Tibial nerve (tissue), 4 donors: ENCODE results near the gene KCNK7. TPM values are rescaled to one million over a fixed set of nuclear protein-coding genes. Genes with fewer than 3 reads are reported as not detected.

ENCODE experiments used
- DNase-seq, 2 donors: peaks; one replicate each; pipeline ENCODE4 v3.0.0-alpha.2; 2019; ENCODE audit warnings: low spot score in 2 of 2
- H3K27ac ChIP-seq, 4 donors: fragments of 200-600 bp; sonication (generic) in 3 of 4; one replicate each; pipeline ENCODE4 v1.5.1; 2017 to 2019; ENCODE audit warnings: mild to moderate bottlenecking in 1 of 4
- H3K27me3 ChIP-seq, 2 donors: fragments of 200-600 bp; sonication (generic) in 1 of 2; one replicate each; pipeline versions ENCODE4 v1.5.1 to v1.6.0; 2017 to 2019
- H3K36me3 ChIP-seq, 3 donors: fragments of 200-600 bp; sonication (generic); one replicate each; pipeline ENCODE4 v1.5.1; 2018 to 2019
- H3K4me1 ChIP-seq, 4 donors: fragments of 200-600 bp; sonication (generic) in 3 of 4; one replicate each; pipeline ENCODE4 v1.5.1; 2017 to 2019
- H3K4me3 ChIP-seq, 4 donors: fragments of 200-600 bp; sonication (generic) in 3 of 4; one replicate each; pipeline ENCODE4 v1.5.1; 2017 to 2019; ENCODE audit warnings: mild to moderate bottlenecking in 1 of 4, moderate library complexity in 1 of 4
- H3K9me3 ChIP-seq, 4 donors: fragments of 200-600 bp; sonication (generic) in 3 of 4; one replicate each; pipeline ENCODE4 v1.5.1; 2017 to 2019
- EP300 ChIP-seq, 2 donors: sonication (generic); formaldehyde crosslinking; IDR thresholded peaks; one replicate each; pipeline ENCODE4 v1.6.1; 2017; ENCODE audit warnings: antibody characterized with exemption in 2 of 2, mild to moderate bottlenecking in 1 of 2
- POLR2A ChIP-seq, 2 donors: fragments of 450-650 bp; IDR thresholded peaks; one replicate each; pipeline ENCODE4 v1.6.1; 2017; ENCODE audit warnings: antibody characterized with exemption in 2 of 2, mild to moderate bottlenecking in 2 of 2, moderate library complexity in 2 of 2
- WGBS, 2 donors: methylation state at CpG; one replicate each; pipeline ENCODE4 v1.1.5; 2018; 5-methylcytosine and 5-hydroxymethylcytosine counted together
- total RNA-seq, 4 donors: library from RNA; depleted of rRNA; stranded (reverse); fragments of >200 nt; gene quantifications; one replicate each; pipeline ENCODE4 v1.1.0, GENCODE V29; 2016
- TF ChIP-seq, protein P1 (sequence below), 5 experiments: fragments of 200-600 bp in 3 of 5; fragments of 450-650 bp in 2 of 5; sonication (generic) in 3 of 5; IDR thresholded peaks; one replicate each; pipeline ENCODE4 v1.5.1; 2016 to 2019; ENCODE audit warnings: antibody characterized with exemption in 5 of 5, mild to moderate bottlenecking in 3 of 5, moderate library complexity in 2 of 5

KCNK7 gene
- total RNA-seq, 4 donors from 2014 or later: 0.63 to 3.3 (median 1.2) TPM; not detected in 1

DNA sequence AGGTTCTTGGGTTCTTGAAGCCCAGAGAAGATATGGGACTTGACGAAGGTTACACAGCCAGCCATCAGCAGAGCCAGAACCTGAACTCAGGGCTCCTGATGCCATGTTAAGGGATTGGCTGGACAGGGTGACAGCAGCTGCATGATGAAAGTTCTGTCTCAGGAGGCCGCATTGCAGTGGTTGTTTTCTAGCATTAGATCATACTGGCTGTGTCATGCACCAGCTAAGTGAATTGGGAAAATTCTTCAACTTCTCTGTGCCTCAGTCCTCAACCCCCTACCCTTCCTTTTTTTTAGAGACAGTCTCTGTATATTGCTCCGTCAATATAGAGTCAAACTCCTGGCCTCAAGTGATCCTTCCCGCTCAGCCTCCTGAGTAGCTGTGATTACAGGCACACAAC is 32.0 kb downstream of the KCNK7 start:
- 94 to 95% methylated on average over 4 of the region's 4 CpGs for WGBS, 2 donors
- no peak for DNase-seq
- peak overlapping the region in 1 of 4 donors; percentile 31 for H3K27ac ChIP-seq
- no peaks in the 10 kb centered on the region for H3K27me3 ChIP-seq
- no peak overlapping the region for H3K4me3 ChIP-seq
- H3K9me3 ChIP-seq: no peaks in the 10 kb centered on the region
- peaks cover 0 to 5% (median 0%) of the 10 kb centered on the region in 3 donors for H3K36me3 ChIP-seq
- peaks cover 0 to 59% (median 35%) of the 10 kb centered on the region in 4 donors for H3K4me1 ChIP-seq
- TF ChIP-seq EP300 (IDR thresholded peaks at IDR 0.05): no peak
- TF ChIP-seq, protein P1, sequence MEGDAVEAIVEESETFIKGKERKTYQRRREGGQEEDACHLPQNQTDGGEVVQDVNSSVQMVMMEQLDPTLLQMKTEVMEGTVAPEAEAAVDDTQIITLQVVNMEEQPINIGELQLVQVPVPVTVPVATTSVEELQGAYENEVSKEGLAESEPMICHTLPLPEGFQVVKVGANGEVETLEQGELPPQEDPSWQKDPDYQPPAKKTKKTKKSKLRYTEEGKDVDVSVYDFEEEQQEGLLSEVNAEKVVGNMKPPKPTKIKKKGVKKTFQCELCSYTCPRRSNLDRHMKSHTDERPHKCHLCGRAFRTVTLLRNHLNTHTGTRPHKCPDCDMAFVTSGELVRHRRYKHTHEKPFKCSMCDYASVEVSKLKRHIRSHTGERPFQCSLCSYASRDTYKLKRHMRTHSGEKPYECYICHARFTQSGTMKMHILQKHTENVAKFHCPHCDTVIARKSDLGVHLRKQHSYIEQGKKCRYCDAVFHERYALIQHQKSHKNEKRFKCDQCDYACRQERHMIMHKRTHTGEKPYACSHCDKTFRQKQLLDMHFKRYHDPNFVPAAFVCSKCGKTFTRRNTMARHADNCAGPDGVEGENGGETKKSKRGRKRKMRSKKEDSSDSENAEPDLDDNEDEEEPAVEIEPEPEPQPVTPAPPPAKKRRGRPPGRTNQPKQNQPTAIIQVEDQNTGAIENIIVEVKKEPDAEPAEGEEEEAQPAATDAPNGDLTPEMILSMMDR (IDR thresholded peaks at IDR 0.05): no peak
- TF ChIP-seq POLR2A (IDR thresholded peaks at IDR 0.05): no peak

DNA sequence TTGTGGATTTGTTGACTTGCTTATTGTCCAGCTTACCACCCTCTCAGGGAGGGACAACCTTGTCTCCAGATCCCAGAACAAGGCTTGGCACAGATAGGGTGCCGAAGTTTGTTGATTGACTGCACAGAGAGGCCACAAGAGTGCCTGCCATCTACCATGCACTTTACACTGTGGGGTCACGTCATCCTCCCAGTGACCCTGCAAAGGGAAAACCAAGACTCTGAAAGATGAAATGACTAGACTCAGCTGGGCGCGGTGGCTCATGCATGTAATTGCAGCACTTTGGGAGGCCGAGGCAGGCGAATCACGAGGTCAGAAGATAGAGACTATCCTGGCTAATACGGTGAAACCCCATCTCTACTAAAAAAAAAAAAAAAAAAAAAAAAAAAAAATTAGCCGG is 32.8 kb downstream of the KCNK7 start:
- 87 to 91% methylated on average over 9 of the region's 9 CpGs for WGBS, 2 donors
- DNase-seq: no peak
- TF ChIP-seq POLR2A (IDR thresholded peaks at IDR 0.05) (no peak), EP300 (IDR thresholded peaks at IDR 0.05) (no peak)
- TF ChIP-seq, protein P1 (IDR thresholded peaks at IDR 0.05): no peak
- peak overlapping the region in 1 of 4 donors; percentile 10 for H3K27ac ChIP-seq
- H3K4me3 ChIP-seq: no peak overlapping the region
- H3K4me1 ChIP-seq: peaks cover 0 to 53% (median 31%) of the 10 kb centered on the region in 4 donors
- H3K27me3 ChIP-seq: no peaks in the 10 kb centered on the region
- no peaks in the 10 kb centered on the region for H3K9me3 ChIP-seq
- peaks cover 0 to 5% (median 0%) of the 10 kb centered on the region in 3 donors for H3K36me3 ChIP-seq

DNA sequence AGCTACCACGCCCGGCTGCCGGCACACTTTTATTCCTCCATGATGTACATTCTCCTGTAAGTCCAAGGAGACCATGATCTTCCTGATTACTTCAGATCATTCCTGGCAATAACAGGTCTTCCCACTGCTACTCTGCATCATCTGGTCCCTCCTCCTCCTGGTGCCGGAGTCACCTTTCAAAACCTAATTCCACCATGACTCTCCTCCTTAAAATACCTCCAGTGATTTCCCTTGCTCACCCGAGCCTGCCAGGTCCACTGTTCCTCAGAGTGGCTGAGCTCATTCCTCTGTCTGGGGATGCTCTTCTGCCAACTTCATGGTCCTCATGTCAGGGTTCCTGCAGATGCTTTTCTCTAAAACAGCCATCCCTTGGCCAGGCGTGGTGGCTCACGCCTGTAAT is 33.6 kb downstream of the KCNK7 start:
- Histone ChIP-seq H3K36me3 (peaks cover 0 to 5% (median 0%) of the 10 kb centered on the region in 3 donors), H3K27ac (no peak overlapping the region), H3K9me3 (no peaks in the 10 kb centered on the region), H3K4me1 (peaks cover 0 to 50% (median 33%) of the 10 kb centered on the region in 4 donors), H3K4me3 (no peak overlapping the region), H3K27me3 (no peaks in the 10 kb centered on the region)
- WGBS, 2 donors: 88 to 92% methylated on average over 7 of the region's 7 CpGs
- DNase-seq: no peak
- TF ChIP-seq, protein P1 (IDR thresholded peaks at IDR 0.05): no peak
- no peak for TF ChIP-seq EP300 (IDR thresholded peaks at IDR 0.05)
- no peak for TF ChIP-seq POLR2A (IDR thresholded peaks at IDR 0.05)

DNA sequence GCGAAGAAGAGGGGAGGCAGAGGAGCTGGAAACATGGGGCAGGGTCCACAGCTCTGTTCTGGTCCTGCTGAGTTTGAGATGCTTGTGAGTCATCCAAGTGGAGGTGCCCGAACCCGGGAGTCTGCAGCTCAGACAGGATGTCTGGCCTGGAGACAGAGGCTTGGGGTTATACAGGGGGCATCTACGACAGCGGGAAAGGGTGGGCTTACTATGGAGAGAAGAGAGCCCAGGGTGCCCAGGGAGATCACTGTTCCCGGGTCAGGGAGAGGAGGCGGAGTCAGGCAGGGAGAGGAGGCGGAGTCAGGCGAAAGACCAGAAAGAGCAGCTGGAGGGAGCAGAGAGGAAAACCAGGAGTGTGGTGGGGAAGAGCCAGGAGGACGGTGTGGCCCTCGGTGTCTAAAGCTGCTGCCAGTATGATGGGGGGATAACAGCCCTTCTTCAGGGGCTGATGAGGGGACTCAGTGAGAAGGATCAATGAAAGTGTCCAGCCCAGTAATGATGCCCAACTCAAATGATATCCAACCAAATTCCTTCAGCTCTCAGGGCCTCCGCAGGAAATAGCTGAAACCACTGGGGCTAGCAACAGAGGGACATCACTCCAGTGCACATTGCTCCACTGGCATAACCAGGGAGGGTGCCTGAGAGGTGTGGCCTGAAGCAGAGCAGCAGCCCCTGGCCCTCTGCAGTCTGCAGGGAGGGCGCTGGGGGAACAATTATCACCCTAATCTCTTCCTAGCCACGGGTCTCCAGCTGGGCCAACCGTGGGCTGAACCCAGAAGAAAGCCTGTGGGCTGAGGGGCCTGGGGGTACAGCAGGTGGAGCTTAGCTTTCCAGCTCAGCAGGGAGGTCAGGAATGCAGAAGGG is 34.8 kb downstream of the KCNK7 start:
- H3K4me3 ChIP-seq: no peak overlapping the region
- no peaks in the 10 kb centered on the region for H3K9me3 ChIP-seq
- no peaks in the 10 kb centered on the region for H3K36me3 ChIP-seq
- WGBS, 2 donors: 15 to 23% methylated on average over 15 of the region's 15 CpGs
- TF ChIP-seq, protein P1 (IDR thresholded peaks at IDR 0.05): no peak
- TF ChIP-seq EP300 (IDR thresholded peaks at IDR 0.05): no peak
- TF ChIP-seq POLR2A (IDR thresholded peaks at IDR 0.05): no peak
- H3K27me3 ChIP-seq: no peaks in the 10 kb centered on the region
- peaks cover 0 to 52% (median 45%) of the 10 kb centered on the region in 4 donors for H3K4me1 ChIP-seq
- peak overlapping the region; percentile 95 to 98 (median 98) for H3K27ac ChIP-seq
- DNase-seq: peak in 1 of 2 donors; percentile 73

DNA sequence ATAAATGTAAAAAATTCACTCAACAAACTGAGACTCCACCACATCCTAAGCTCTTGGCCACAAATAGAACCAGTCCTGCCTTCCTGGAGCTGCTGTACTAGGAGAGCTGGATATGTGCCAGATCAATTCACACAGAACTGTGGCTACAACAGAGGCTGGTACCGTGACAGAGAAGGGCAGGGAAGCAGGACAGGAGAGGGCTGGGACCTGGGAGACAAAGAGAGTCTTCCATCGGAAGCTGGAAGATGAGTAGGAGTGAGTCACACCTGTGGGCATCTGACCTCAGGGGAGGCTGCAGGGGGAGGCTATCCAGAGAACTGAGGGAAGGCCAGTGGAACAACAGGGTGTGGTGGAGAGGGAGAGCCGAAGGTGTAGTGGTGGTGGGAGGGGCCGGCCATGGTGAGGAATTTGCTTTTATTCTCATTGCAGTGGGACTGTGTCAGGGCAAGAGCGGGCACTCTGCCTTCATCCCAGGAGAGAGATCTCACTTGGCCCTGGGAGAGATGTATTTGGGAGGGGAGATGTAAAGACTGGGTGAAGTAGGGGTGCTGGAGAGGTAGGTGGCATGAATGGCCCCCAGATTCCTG is 35.6 kb downstream of the KCNK7 start:
- 32 to 38% methylated on average over 5 of the region's 5 CpGs for WGBS, 2 donors
- Histone ChIP-seq H3K27me3 (no peaks in the 10 kb centered on the region), H3K27ac (peak overlapping the region; percentile 95 to 98 (median 98)), H3K36me3 (no peaks in the 10 kb centered on the region), H3K9me3 (no peaks in the 10 kb centered on the region), H3K4me3 (no peak overlapping the region), H3K4me1 (peaks cover 0 to 54% (median 49%) of the 10 kb centered on the region in 4 donors)
- TF ChIP-seq EP300 (IDR thresholded peaks at IDR 0.05) (no peak), POLR2A (IDR thresholded peaks at IDR 0.05) (no peak)
- TF ChIP-seq, protein P1 (IDR thresholded peaks at IDR 0.05): no peak
- no peak for DNase-seq
